Mononuclear cell (primary cell): ENCODE results near the gene RILPL1. TPM values are rescaled to one million over a fixed set of nuclear protein-coding genes. Genes with fewer than 3 reads are reported as not detected.
"Not testable (repeated sequence)": the region's sequence is repeated elsewhere in the genome, so short reads cannot be mapped to it uniquely, and the experiment has no call there.

ENCODE experiments used
- H3K27me3 ChIP-seq: 2 replicates; pipeline ENCODE4 v1.6.0; 2011; ENCODE audit warnings: low read length, control low read depth; ENCODE audit not compliant: insufficient read depth
- H3K4me1 ChIP-seq: 2 replicates; pipeline ENCODE4 v1.5.1; 2011; ENCODE audit warnings: mild to moderate bottlenecking, low read length, control low read depth; ENCODE audit not compliant: insufficient read depth
- H3K4me3 ChIP-seq: 2 replicates; pipeline ENCODE4 v1.5.1; 2011; ENCODE audit warnings: mild to moderate bottlenecking, low read length, moderate library complexity
- H3K9me3 ChIP-seq: 2 replicates; pipeline ENCODE4 v1.5.1; 2011; ENCODE audit warnings: low read depth, mild to moderate bottlenecking, control low read depth, low read length
- total RNA-seq: library from RNA; depleted of rRNA; stranded (reverse); fragments of >200 nt; gene quantifications from one replicate; pipeline ENCODE4 v1.2.3, GENCODE V29; 2012

Gene RILPL1
- total RNA-seq, 1 donor: 1.8 TPM

GRCh38 chr12:123491481-123491880 is 42.0 kb downstream of the RILPL1 start:
- no peaks in the 10 kb centered on the region for H3K9me3 ChIP-seq
- no peak overlapping the region for H3K4me3 ChIP-seq
- H3K4me1 ChIP-seq: no peaks in the 10 kb centered on the region
- no peaks in the 10 kb centered on the region for H3K27me3 ChIP-seq

GRCh38 chr12:123491056-123491455 is 42.5 kb downstream of the RILPL1 start:
- Histone ChIP-seq H3K27me3 (no peaks in the 10 kb centered on the region), H3K4me3 (no peak overlapping the region)

GRCh38 chr12:123490089-123490488 is 43.4 kb downstream of the RILPL1 start:
- Histone ChIP-seq H3K4me1 (no peaks in the 10 kb centered on the region), H3K27me3 (no peaks in the 10 kb centered on the region), H3K4me3 (no peak overlapping the region), H3K9me3 (no peaks in the 10 kb centered on the region)

More at GRCh38 chr12:123491056-123491455, 42.5 kb downstream of the RILPL1 start:
- no peaks in the 10 kb centered on the region for H3K9me3 ChIP-seq
- H3K4me1 ChIP-seq: no peaks in the 10 kb centered on the region

GRCh38 chr12:123489580-123489979 is 43.9 kb downstream of the RILPL1 start:
- Histone ChIP-seq H3K27me3 (no peaks in the 10 kb centered on the region), H3K4me1 (no peaks in the 10 kb centered on the region), H3K4me3 (no peak overlapping the region), H3K9me3 (no peaks in the 10 kb centered on the region)

GRCh38 chr12:123488539-123489230 is 44.8 kb downstream of the RILPL1 start:
- H3K9me3 ChIP-seq: no peaks in the 10 kb centered on the region

GRCh38 chr12:123487428-123487827 is 46.1 kb downstream of the RILPL1 start:
- H3K4me3 ChIP-seq: no peak overlapping the region
- H3K4me1 ChIP-seq: peaks cover 10% of the 10 kb centered on the region
- H3K9me3 ChIP-seq: no peaks in the 10 kb centered on the region
- H3K27me3 ChIP-seq: no peaks in the 10 kb centered on the region

More at GRCh38 chr12:123488539-123489230, 44.8 kb downstream of the RILPL1 start:
- H3K27me3 ChIP-seq: no peaks in the 10 kb centered on the region
- no peak overlapping the region for H3K4me3 ChIP-seq
- H3K4me1 ChIP-seq: peaks cover 7% of the 10 kb centered on the region

- H3K4me3 ChIP-seq: no peak overlapping the region
- no peaks in the 10 kb centered on the region for H3K9me3 ChIP-seq
- peaks cover 10% of the 10 kb centered on the region for H3K4me1 ChIP-seq
- no peaks in the 10 kb centered on the region for H3K27me3 ChIP-seq
Measured at GRCh38 chr12:123485756-123486155, 47.8 kb downstream of the RILPL1 start.

- Histone ChIP-seq H3K4me1 (peaks cover 10% of the 10 kb centered on the region), H3K27me3 (no peaks in the 10 kb centered on the region), H3K4me3 (no peak overlapping the region), H3K9me3 (no peaks in the 10 kb centered on the region)
Measured at GRCh38 chr12:123483602-123484248, 49.8 kb downstream of the RILPL1 start.

- H3K4me1 ChIP-seq: peaks cover 10% of the 10 kb centered on the region
- H3K9me3 ChIP-seq: no peaks in the 10 kb centered on the region
- H3K4me3 ChIP-seq: no peak overlapping the region
- no peaks in the 10 kb centered on the region for H3K27me3 ChIP-seq
Measured at GRCh38 chr12:123482876-123483275, 50.6 kb downstream of the RILPL1 start.

- not testable (repeated sequence) for H3K4me1 ChIP-seq, H3K4me3 ChIP-seq, H3K27me3 ChIP-seq, H3K9me3 ChIP-seq
Measured at GRCh38 chr12:123481251-123481650, 52.3 kb downstream of the RILPL1 start.

GRCh38 chr12:123479442-123480180 is 53.9 kb downstream of the RILPL1 start:
- H3K4me1 ChIP-seq: peaks cover 21% of the 10 kb centered on the region
- no peaks in the 10 kb centered on the region for H3K9me3 ChIP-seq
- H3K4me3 ChIP-seq: no peak overlapping the region
- H3K27me3 ChIP-seq: no peaks in the 10 kb centered on the region

- Histone ChIP-seq H3K27me3 (no peaks in the 10 kb centered on the region), H3K9me3 (no peaks in the 10 kb centered on the region), H3K4me3 (no peak overlapping the region), H3K4me1 (peaks cover 19% of the 10 kb centered on the region)
Measured at GRCh38 chr12:123478762-123479161, 54.8 kb downstream of the RILPL1 start.

- Histone ChIP-seq H3K4me1 (peaks cover 16% of the 10 kb centered on the region), H3K4me3 (no peak overlapping the region), H3K9me3 (no peaks in the 10 kb centered on the region), H3K27me3 (no peaks in the 10 kb centered on the region)
Measured at GRCh38 chr12:123478069-123478468, 55.5 kb downstream of the RILPL1 start.

- no peaks in the 10 kb centered on the region for H3K27me3 ChIP-seq
- no peaks in the 10 kb centered on the region for H3K9me3 ChIP-seq
- no peak overlapping the region for H3K4me3 ChIP-seq
- H3K4me1 ChIP-seq: peaks cover 16% of the 10 kb centered on the region
Measured at GRCh38 chr12:123475246-123475703, 58.2 kb downstream of the RILPL1 start.

GRCh38 chr12:123474485-123475245 is 58.9 kb downstream of the RILPL1 start:
- Histone ChIP-seq H3K27me3 (no peaks in the 10 kb centered on the region), H3K4me1 (peaks cover 16% of the 10 kb centered on the region), H3K9me3 (no peaks in the 10 kb centered on the region), H3K4me3 (no peak overlapping the region)
